Keratinocyte (primary cell): ENCODE data around the gene MTHFD2L. TPM values are rescaled to one million over a fixed set of nuclear protein-coding genes. Genes with fewer than 3 reads are reported as not detected.

Experiments
- DNase-seq: peaks from one replicate; pipeline ENCODE4 v3.0.0-alpha.2; 2011; ENCODE audit warnings: low read depth, missing footprints, low spot score
- FAIRE-seq: peaks from 2 replicates; lab custom pipeline; 2011; peaks lifted over from hg19 to GRCh38; lab: Jason Lieb, UNC
- H2AFZ ChIP-seq: 2 replicates; pipeline ENCODE4 v1.6.0; 2012; ENCODE audit warnings: low read length, control low read depth, inconsistent platforms; ENCODE audit not compliant: control insufficient read depth
- H3K27ac ChIP-seq: 2 replicates; pipeline ENCODE4 v1.5.1; 2011; ENCODE audit warnings: low read length; ENCODE audit not compliant: control insufficient read depth, insufficient read depth
- H3K27me3 ChIP-seq: 3 replicates; pipeline ENCODE4 v1.6.0; 2011; ENCODE audit warnings: low read length; ENCODE audit not compliant: control insufficient read depth, insufficient read depth; ENCODE audit errors: extremely low read depth
- H3K36me3 ChIP-seq, 2 experiments: 2 replicates in 1 of 2; 3 replicates in 1 of 2; pipeline ENCODE4 v1.5.1; 2011; ENCODE audit warnings: low read length in 2 of 2, mild to moderate bottlenecking in 1 of 2; ENCODE audit not compliant: control insufficient read depth in 2 of 2, insufficient read depth in 2 of 2; ENCODE audit errors: extremely low read depth in 1 of 2
- H3K4me1 ChIP-seq: 3 replicates; pipeline ENCODE4 v1.5.1; 2011; ENCODE audit warnings: low read length; ENCODE audit not compliant: control insufficient read depth, insufficient read depth; ENCODE audit errors: extremely low read depth
- H3K4me2 ChIP-seq: 3 replicates; pipeline ENCODE4 v1.6.0; 2011; ENCODE audit warnings: low read depth, low read length; ENCODE audit not compliant: control insufficient read depth, insufficient read depth; ENCODE audit errors: extremely low read depth
- H3K4me3 ChIP-seq, 3 experiments: fragments of 200-600 bp in 1 of 3; sonication (generic) in 1 of 3; 2 replicates in 2 of 3; 3 replicates in 1 of 3; pipeline ENCODE4 v1.5.1; 2011 to 2016; ENCODE audit warnings: low read length in 3 of 3, mild to moderate bottlenecking in 3 of 3, control low read depth in 2 of 3, inconsistent platforms in 1 of 3, low read depth in 1 of 3, mixed read lengths in 1 of 3, mixed run types in 1 of 3, moderate library complexity in 1 of 3; ENCODE audit not compliant: control insufficient read depth in 2 of 3, insufficient read depth in 2 of 3; ENCODE audit errors: extremely low read depth in 1 of 3
- H3K79me2 ChIP-seq: 2 replicates; pipeline ENCODE4 v1.6.0; 2012; ENCODE audit warnings: low read length; ENCODE audit not compliant: control insufficient read depth, insufficient read depth
- H3K9ac ChIP-seq: 3 replicates; pipeline ENCODE4 v1.6.0; 2011; ENCODE audit warnings: low read length; ENCODE audit not compliant: control insufficient read depth, insufficient read depth; ENCODE audit errors: extremely low read depth
- H3K9me1 ChIP-seq: 3 replicates; pipeline ENCODE4 v1.6.0; 2011; ENCODE audit warnings: low read length; ENCODE audit not compliant: control insufficient read depth, insufficient read depth; ENCODE audit errors: extremely low read depth
- H3K9me3 ChIP-seq: 2 replicates; pipeline ENCODE4 v1.5.1; 2012; ENCODE audit warnings: low read depth, low read length; ENCODE audit not compliant: control insufficient read depth
- H4K20me1 ChIP-seq: 3 replicates; pipeline ENCODE4 v1.6.0; 2011; ENCODE audit warnings: low read length; ENCODE audit not compliant: control insufficient read depth, insufficient read depth; ENCODE audit errors: extremely low read depth
- CTCF ChIP-seq, 3 experiments: IDR thresholded peaks in 1 of 3; conservative IDR thresholded peaks in 1 of 3; optimal IDR thresholded peaks in 1 of 3; 2 replicates in 2 of 3; 3 replicates in 1 of 3; pipeline versions ENCODE3 to v1.5.1; 2011; ENCODE audit warnings: low read length in 3 of 3, mild to moderate bottlenecking in 3 of 3, moderate library complexity in 2 of 3, control low read depth in 1 of 3, inconsistent platforms in 1 of 3; ENCODE audit not compliant: insufficient read depth in 2 of 3; ENCODE audit errors: extremely low read depth in 1 of 3
- EZH2 ChIP-seq: IDR thresholded peaks from one replicate; pipeline ENCODE4 v1.6.1; 2012; ENCODE audit warnings: inconsistent platforms, mild to moderate bottlenecking, low read length, moderate library complexity
- dilution Hi-C: fragments of 300-500 bp; cut with MboI; formaldehyde crosslinking; loops from one replicate; pipeline ENCODE4 v1.7.0; 2020; ENCODE audit warnings: low sequenced_read_pairs; ENCODE audit not compliant: extremely low pct_ligation_motif_present
- polyA plus RNA-seq, 5 experiments: library from polyadenylated mRNA; depleted of rRNA in 3 of 5; stranded (reverse) in 3 of 5; stranded (forward) in 1 of 5; unstranded in 1 of 5; fragments of >200 nt; gene quantifications; 1 replicate in 1 of 5; 2 replicates in 3 of 5; 3 replicates in 1 of 5; pipeline versions ENCODE4 v1.2.1 to v1.2.3, GENCODE V29; 2011 to 2012; ENCODE audit warnings: missing spikeins in 2 of 5, low read depth in 1 of 5, low replicate concordance in 1 of 5

The MTHFD2L gene
- polyA plus RNA-seq, 1 donor (not counting 4 experiments of a cell fraction or from before 2014, with no cell fraction given): 30.4 TPM

- H3K4me2 ChIP-seq: no peak overlapping the region
- H3K9me1 ChIP-seq: no peaks in the 10 kb centered on the region
- H3K4me3 ChIP-seq: no peak overlapping the region
- no peaks in the 10 kb centered on the region for H4K20me1 ChIP-seq
- H3K9me3 ChIP-seq: no peaks in the 10 kb centered on the region
- dilution Hi-C loops: no loop called here
- H2AFZ ChIP-seq: no peak overlapping the region
- DNase-seq (no peak), FAIRE-seq (no peak)
- H3K27ac ChIP-seq: no peak overlapping the region
- TF ChIP-seq CTCF (optimal IDR thresholded peaks at IDR 0.05 in 1 of 3, IDR thresholded peaks at IDR 0.05 in 1 of 3, conservative IDR thresholded peaks at IDR 0.05 in 1 of 3; ENCODE audit: extremely low read depth in 1 of 3, insufficient read depth in 2 of 3, low read length in 3 of 3) (no peak), EZH2 (no peak)
- no peaks in the 10 kb centered on the region for H3K4me1 ChIP-seq
- H3K79me2 ChIP-seq: no peaks in the 10 kb centered on the region
- no peaks in the 10 kb centered on the region for H3K27me3 ChIP-seq
- H3K9ac ChIP-seq: no peak overlapping the region
- H3K36me3 ChIP-seq: peaks cover 2 to 13% of the 10 kb centered on the region in 2 experiments
These were observed 9.7 kb upstream of the MTHFD2L start for GRCh38 chr4:74148205-74148604.

DNA sequence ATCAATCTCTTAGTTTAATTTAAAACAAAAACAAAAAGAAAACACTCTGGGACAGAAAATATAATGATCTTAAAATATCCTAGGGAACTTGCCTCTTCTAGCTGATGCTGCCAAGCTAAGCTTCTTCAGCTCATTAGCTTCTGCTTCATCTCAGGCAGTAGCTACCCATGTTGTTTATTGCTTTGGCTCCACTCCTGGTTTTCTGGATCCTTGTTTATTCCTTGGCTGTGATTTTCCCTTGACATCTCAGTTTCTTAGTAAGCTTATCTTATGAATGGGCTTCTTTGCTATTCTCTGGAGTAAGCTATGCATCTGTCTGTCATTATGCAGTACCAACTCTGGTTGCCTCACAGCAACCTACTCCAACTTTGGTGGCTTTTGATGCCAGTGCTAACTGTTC is 5.1 kb upstream of the MTHFD2L start:
- Histone ChIP-seq H4K20me1 (no peaks in the 10 kb centered on the region), H3K27ac (no peak overlapping the region), H3K4me2 (no peak overlapping the region), H3K9ac (no peak overlapping the region), H3K27me3 (no peaks in the 10 kb centered on the region), H3K36me3 (peaks cover 1 to 4% of the 10 kb centered on the region in 2 experiments), H3K4me1 (peaks cover 13% of the 10 kb centered on the region), H3K9me1 (no peaks in the 10 kb centered on the region), H3K79me2 (no peaks in the 10 kb centered on the region), H3K4me3 (no peak overlapping the region), H3K9me3 (no peaks in the 10 kb centered on the region), H2AFZ (no peak overlapping the region)
- FAIRE-seq (peak; percentile 36), DNase-seq (no peak)
- TF ChIP-seq CTCF (optimal IDR thresholded peaks at IDR 0.05 in 1 of 3, IDR thresholded peaks at IDR 0.05 in 1 of 3, conservative IDR thresholded peaks at IDR 0.05 in 1 of 3; ENCODE audit: extremely low read depth in 1 of 3, insufficient read depth in 2 of 3, low read length in 3 of 3) (no peak), EZH2 (no peak)
- dilution Hi-C loops: no loop called here
